Panc1 (cell line): ENCODE data around the gene DROSHA. TPM values are rescaled to one million over a fixed set of nuclear protein-coding genes. Genes with fewer than 3 reads are reported as not detected.

Source experiments
- ATAC-seq: fragments of 200-7000 bp; cut with Tn5 transposase; 2 replicates; pipeline ENCODE4 v1.9.1; 2020; ENCODE audit warnings: mild to moderate bottlenecking, moderate library complexity
- BruUV-seq: library from RNA; stranded (reverse); fragments of 400-500 nt; replicated peaks from 2 replicates; lab custom pipeline; 2021; lab: Mats Ljungman, UMichigan
- CTCF ChIA-PET: fragments of 300-600 bp; sonication (Branson Sonifier 250); formaldehyde crosslinking; loops from one replicate; lab custom pipeline; 2022; ENCODE audit warnings: antibody characterized with exemption; lab: Charles Lee
- POLR2A ChIA-PET: fragments of 300-600 bp; sonication (Branson Sonifier 250); formaldehyde crosslinking; loops from one replicate; lab custom pipeline; 2022; ENCODE audit warnings: antibody characterized with exemption; lab: Charles Lee
- DNase-seq: peaks from one replicate; pipeline ENCODE4 v3.0.0-alpha.2; 2010; ENCODE audit warnings: low read depth, low spot score
- H3K27ac ChIP-seq: 2 replicates; pipeline ENCODE4 v1.5.1; 2011; ENCODE audit warnings: mild to moderate bottlenecking, low read length, inconsistent platforms
- H3K27me3 ChIP-seq: fragments of 200-500 bp; sonication (Bioruptor generic); 2 replicates; pipeline ENCODE4 v1.6.0; 2014; ENCODE audit warnings: low read length, inconsistent platforms; ENCODE audit not compliant: control insufficient read depth, insufficient read depth
- H3K36me3 ChIP-seq: fragments of 200-500 bp; sonication (Bioruptor generic); 2 replicates; pipeline ENCODE4 v1.5.1; 2014; ENCODE audit warnings: inconsistent platforms, mild to moderate bottlenecking, low read length, moderate library complexity; ENCODE audit not compliant: control insufficient read depth, insufficient read depth
- H3K4me1 ChIP-seq: 2 replicates; pipeline ENCODE4 v1.5.1; 2011; ENCODE audit warnings: inconsistent platforms, mild to moderate bottlenecking, low read length, moderate library complexity; ENCODE audit not compliant: control insufficient read depth, insufficient read depth
- H3K4me3 ChIP-seq, 2 experiments: 2 replicates each; pipeline ENCODE4 v1.5.1; 2011 to 2012; ENCODE audit warnings: low read depth in 2 of 2, low read length in 2 of 2, mild to moderate bottlenecking in 2 of 2, inconsistent platforms in 1 of 2, moderate library complexity in 1 of 2
- H3K9me3 ChIP-seq: fragments of 200-500 bp; sonication (Bioruptor generic); 2 replicates; pipeline ENCODE4 v1.5.1; 2014; ENCODE audit warnings: low read depth, mild to moderate bottlenecking, inconsistent platforms, low read length, moderate library complexity; ENCODE audit not compliant: control insufficient read depth, insufficient read depth
- CTCF ChIP-seq: fragments of 450-650 bp; IDR thresholded peaks from 2 replicates; pipeline ENCODE4 v1.5.1; 2017; ENCODE audit warnings: mild to moderate bottlenecking
- POLR2AphosphoS5 ChIP-seq: IDR thresholded peaks from 2 replicates; pipeline ENCODE4 v1.6.1; 2012; ENCODE audit warnings: mild to moderate bottlenecking, low read depth, low read length, moderate library complexity
- REST ChIP-seq, 2 experiments: IDR thresholded peaks; 2 replicates each; pipeline ENCODE4 v1.6.1; 2011 to 2012; ENCODE audit warnings: low read depth in 2 of 2, control low read depth in 1 of 2, low read length in 1 of 2, mild to moderate bottlenecking in 1 of 2, moderate library complexity in 1 of 2; ENCODE audit not compliant: insufficient read depth in 1 of 2
- SIN3A ChIP-seq: IDR thresholded peaks from 2 replicates; pipeline ENCODE4 v1.6.1; 2012; ENCODE audit warnings: low read depth, mild to moderate bottlenecking, low read length, moderate library complexity, borderline replicate concordance; ENCODE audit not compliant: insufficient read depth
- TCF7L2 ChIP-seq: IDR thresholded peaks from 2 replicates; pipeline ENCODE4 v1.6.1; 2011; ENCODE audit warnings: mild to moderate bottlenecking, low read depth, low read length, inconsistent platforms
- in situ Hi-C: cut with HindIII; loops from 2 replicates; pipeline ENCODE4 v1.10.0; 2016; ENCODE audit warnings: low sequenced_read_pairs, low pct_unique_long_range_greater_than_20kb
- intact Hi-C: fragments of 100-400 bp; cut with micrococcal nuclease; formaldehyde crosslinking; loops from one replicate; pipeline ENCODE4 v1.10.0; 2022; ENCODE audit not compliant: unreplicated experiment
- total RNA-seq: library from RNA; stranded (reverse); gene quantifications from one replicate; pipeline ENCODE4 v1.2.1, GENCODE V29; 2021; ENCODE audit not compliant: unreplicated experiment

The DROSHA gene
- total RNA-seq, 1 experiment from 2014 or later = 98.1 TPM

GRCh38 chr5:31378136-31378535 lies 153.8 kb downstream of the DROSHA start:
- in situ Hi-C loops (no loop called here), intact Hi-C loops (no loop called here)
- Histone ChIP-seq H3K27ac (no peak overlapping the region), H3K4me1 (no peaks in the 10 kb centered on the region), H3K4me3 (no peak overlapping the region), H3K36me3 (no peaks in the 10 kb centered on the region), H3K9me3 (no peaks in the 10 kb centered on the region), H3K27me3 (no peaks in the 10 kb centered on the region)
- DNase-seq (no peak), ATAC-seq (no peak)
- CTCF ChIA-PET = no interaction called here
- POLR2A ChIA-PET = no interaction called here
- TF ChIP-seq TCF7L2 (no peak), REST (IDR thresholded peaks at IDR 0.05; ENCODE audit: insufficient read depth in 1 of 2, low read depth in 2 of 2, low read length in 1 of 2) (no peak), SIN3A (no peak), POLR2AphosphoS5 (no peak), CTCF (no peak)
- BruUV-seq = no TSS peak

GRCh38 chr5:31377274-31377946 lies 154.5 kb downstream of the DROSHA start:
- ATAC-seq = no peak
- BruUV-seq = no TSS peak
- in situ Hi-C loops = no loop called here

More at GRCh38 chr5:31377274-31377946, 154.5 kb downstream of the DROSHA start:
- Histone ChIP-seq H3K4me1 (no peaks in the 10 kb centered on the region), H3K9me3 (no peaks in the 10 kb centered on the region), H3K4me3 (no peak overlapping the region), H3K27me3 (no peaks in the 10 kb centered on the region), H3K27ac (no peak overlapping the region), H3K36me3 (no peaks in the 10 kb centered on the region)
- no peak for DNase-seq
- intact Hi-C loops = no loop called here
- TF ChIP-seq POLR2AphosphoS5 (no peak), REST (IDR thresholded peaks at IDR 0.05; ENCODE audit: insufficient read depth in 1 of 2, low read depth in 2 of 2, low read length in 1 of 2) (no peak), SIN3A (no peak), TCF7L2 (no peak), CTCF (no peak)
- POLR2A ChIA-PET = no interaction called here
- CTCF ChIA-PET = no interaction called here
